GM21825 (cell line): Measurements from ENCODE around the gene RNF13.
"Not testable (repeated sequence)": the region's sequence is repeated elsewhere in the genome, so short reads cannot be mapped to it uniquely, and the experiment has no call there.

Experiments
- ATAC-seq: cut with Tn5 transposase; IDR thresholded peaks from one replicate; pipeline ENCODE4 v1.9.1; 2021; ENCODE audit warnings: mild to moderate bottlenecking, moderate library complexity; ENCODE audit not compliant: unreplicated experiment

The RNF13 gene

GRCh38 chr3:149800693-149801092 is 12.3 kb upstream of the RNF13 start:
- ATAC-seq, result no peak

- ATAC-seq, result no peak
Measured at GRCh38 chr3:149801195-149801594, 11.8 kb upstream of the RNF13 start.

GRCh38 chr3:149801639-149802038 is 11.4 kb upstream of the RNF13 start:
- ATAC-seq, result no peak

GRCh38 chr3:149806171-149806778 is 6.7 kb upstream of the RNF13 start:
- ATAC-seq, result no peak

- ATAC-seq, result no peak
Measured at GRCh38 chr3:149808209-149808829, 4.7 kb upstream of the RNF13 start.

GRCh38 chr3:149809699-149810098 is 3.3 kb upstream of the RNF13 start:
- no peak for ATAC-seq

GRCh38 chr3:149810846-149811245 is 2.2 kb upstream of the RNF13 start:
- no peak for ATAC-seq

- no peak for ATAC-seq
Measured at GRCh38 chr3:149812165-149812605, 830 bp upstream of the RNF13 start.

GRCh38 chr3:149813367-149814281 is 609 bp downstream of the RNF13 start:
- ATAC-seq, result peak; percentile 18

GRCh38 chr3:149815321-149815720 is 2.3 kb downstream of the RNF13 start:
- ATAC-seq, result no peak

GRCh38 chr3:149815728-149816127 is 2.7 kb downstream of the RNF13 start:
- no peak for ATAC-seq

GRCh38 chr3:149816311-149816710 is 3.3 kb downstream of the RNF13 start:
- ATAC-seq, result no peak

- no peak for ATAC-seq
Measured at GRCh38 chr3:149816986-149817385, 4.0 kb downstream of the RNF13 start.

GRCh38 chr3:149819432-149819831 is 6.4 kb downstream of the RNF13 start:
- no peak for ATAC-seq

- no peak for ATAC-seq
Measured at GRCh38 chr3:149820183-149820582, 7.2 kb downstream of the RNF13 start.

GRCh38 chr3:149826636-149827035 is 13.6 kb downstream of the RNF13 start:
- no peak for ATAC-seq

GRCh38 chr3:149828390-149828789 is 15.4 kb downstream of the RNF13 start:
- ATAC-seq, result no peak

GRCh38 chr3:149829631-149830030 is 16.6 kb downstream of the RNF13 start:
- ATAC-seq, result not testable (repeated sequence)

- no peak for ATAC-seq
Measured at GRCh38 chr3:149830902-149831301, 17.9 kb downstream of the RNF13 start.

GRCh38 chr3:149831321-149831720 is 18.3 kb downstream of the RNF13 start:
- no peak for ATAC-seq

- ATAC-seq, result no peak
Measured at GRCh38 chr3:149832086-149832485, 19.1 kb downstream of the RNF13 start.

GRCh38 chr3:149833241-149833640 is 20.2 kb downstream of the RNF13 start:
- no peak for ATAC-seq
